HG02970 (cell line): ENCODE results near the gene CAMTA1.
"Not testable (repeated sequence)": the region's sequence is repeated elsewhere in the genome, so short reads cannot be mapped to it uniquely, and the experiment has no call there.

ENCODE experiments used
- ATAC-seq: cut with Tn5 transposase; IDR thresholded peaks from one replicate; pipeline ENCODE4 v1.9.1; 2021; ENCODE audit warnings: mild to moderate bottlenecking, moderate library complexity, moderate number of reproducible peaks; ENCODE audit not compliant: unreplicated experiment, low FRiP score

CAMTA1 gene

GRCh38 chr1:7113822-7114221 is 328.6 kb downstream of the CAMTA1 start:
- no peak for ATAC-seq

- ATAC-seq, result no peak
Observed at GRCh38 chr1:7116001-7116400, 330.7 kb downstream of the CAMTA1 start.

DNA sequence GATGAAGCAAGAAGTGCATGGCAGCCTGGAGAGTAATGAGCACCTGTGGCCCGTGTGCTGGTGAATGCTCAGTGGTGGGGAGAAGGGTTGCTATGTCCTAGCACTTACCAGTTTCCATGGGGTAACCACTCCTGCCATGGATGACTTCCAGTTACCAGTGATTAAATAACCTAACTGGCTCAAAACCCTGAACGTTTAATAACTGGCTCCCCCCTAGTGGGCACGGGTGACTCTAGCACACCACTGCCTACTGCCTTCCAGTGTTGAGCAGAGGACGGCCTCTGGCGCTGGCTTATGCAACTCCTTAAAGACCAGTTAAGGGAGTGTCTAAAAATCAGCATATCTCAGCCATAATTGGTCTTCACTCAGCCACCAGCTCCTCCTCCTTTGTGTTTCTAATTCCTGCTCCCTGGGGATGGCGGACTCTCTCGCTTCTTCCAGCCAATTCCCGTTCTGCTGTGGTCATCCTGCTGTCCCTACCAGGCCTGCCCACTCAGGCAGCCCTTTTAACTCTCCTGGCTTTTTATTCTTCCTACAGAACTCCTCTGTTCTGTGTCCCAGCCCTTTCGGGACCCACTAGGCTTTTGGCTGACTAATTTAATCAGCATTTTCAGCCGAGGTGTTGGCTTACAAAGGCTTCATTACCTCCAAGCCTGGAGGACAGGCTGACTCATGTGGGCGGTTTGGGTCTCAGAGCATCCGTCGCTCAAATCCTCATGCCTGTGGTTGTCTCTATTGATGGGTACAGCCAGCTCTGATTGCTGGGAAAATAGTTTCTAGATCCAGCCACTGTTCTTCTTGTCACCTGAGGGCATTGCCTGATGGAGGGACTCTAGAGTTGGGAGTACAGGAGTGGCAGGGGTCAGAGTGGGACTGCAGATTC is 332.4 kb downstream of the CAMTA1 start:
- no peak for ATAC-seq

GRCh38 chr1:7119156-7119555 is 333.9 kb downstream of the CAMTA1 start:
- ATAC-seq, result no peak

DNA sequence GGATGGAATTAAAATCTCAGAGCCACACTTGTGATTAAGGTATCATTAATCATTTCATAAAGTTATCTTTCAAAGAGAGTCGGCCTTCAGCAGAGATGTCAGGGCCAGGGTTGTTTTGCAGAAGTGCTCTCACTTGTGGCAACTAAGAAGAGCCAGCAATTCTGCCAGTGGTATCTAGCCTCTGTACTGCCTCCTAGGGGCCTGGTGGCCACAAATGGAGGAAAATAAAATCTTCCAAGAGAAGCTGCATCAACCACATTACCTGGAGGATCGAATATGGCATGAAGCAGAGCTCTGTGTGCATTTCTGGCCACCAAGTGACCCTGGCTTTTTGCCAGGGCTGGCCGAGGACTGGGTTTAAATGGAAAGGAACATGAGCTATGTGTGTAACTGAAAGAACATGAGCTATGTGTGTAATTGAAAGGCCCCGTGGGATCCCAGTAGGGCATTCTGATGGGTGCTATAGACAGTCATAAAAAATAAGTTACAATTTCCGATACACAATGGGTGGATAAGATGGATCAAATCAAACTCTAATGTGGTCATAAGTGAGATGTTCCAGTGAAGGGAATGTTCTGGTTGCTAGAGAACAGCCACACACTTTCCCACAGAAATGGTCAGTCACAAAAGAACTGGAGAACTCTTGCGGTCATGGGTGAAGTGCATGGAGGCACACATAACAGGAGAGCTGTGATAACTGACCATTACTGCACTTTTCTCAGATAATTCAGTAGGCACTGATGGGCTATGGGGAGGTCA is 335.8 kb downstream of the CAMTA1 start:
- ATAC-seq, result no peak

GRCh38 chr1:7121622-7121988 is 336.4 kb downstream of the CAMTA1 start:
- no peak for ATAC-seq

DNA sequence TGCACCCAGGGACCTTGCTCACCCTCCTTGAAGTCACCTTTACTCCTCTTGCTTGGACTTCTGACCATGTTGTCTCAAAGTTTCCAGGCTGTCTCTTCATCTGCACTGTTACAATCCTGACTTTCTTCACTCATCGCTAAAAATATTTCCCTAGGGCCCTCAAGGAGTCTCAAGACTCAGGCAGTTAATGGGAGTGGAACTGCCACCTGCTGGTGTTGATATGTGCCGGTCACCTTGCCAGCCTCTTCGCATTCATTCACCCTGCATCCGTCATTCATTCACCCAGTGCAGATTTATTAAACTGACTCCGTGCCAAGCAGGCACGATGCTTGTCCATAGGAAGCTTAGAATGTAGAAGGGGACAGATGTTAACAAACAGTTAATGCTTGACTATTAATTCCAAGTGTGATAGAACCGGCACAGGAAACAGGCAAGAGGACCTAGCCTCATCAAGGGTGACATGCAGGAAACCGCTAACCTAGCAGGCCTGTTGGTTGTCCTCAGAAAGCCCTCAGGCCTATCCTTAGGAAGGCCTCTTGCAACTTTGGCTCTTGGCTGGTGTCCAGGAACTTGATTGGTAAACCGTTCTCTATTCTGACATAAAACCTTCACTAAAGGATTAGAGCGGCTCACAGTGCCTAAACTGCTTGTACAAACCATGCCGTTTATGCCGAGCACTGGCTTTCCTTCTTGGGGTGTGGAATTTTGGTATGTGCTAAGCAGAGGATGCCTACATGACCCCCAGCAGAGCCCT is 342.2 kb downstream of the CAMTA1 start:
- ATAC-seq, result no peak

- no peak for ATAC-seq
Observed at GRCh38 chr1:7128293-7128692, 343.0 kb downstream of the CAMTA1 start.

- no peak for ATAC-seq
Observed at GRCh38 chr1:7130127-7130526, 344.9 kb downstream of the CAMTA1 start.

- no peak for ATAC-seq
Observed at GRCh38 chr1:7135493-7135892, 350.2 kb downstream of the CAMTA1 start.

DNA sequence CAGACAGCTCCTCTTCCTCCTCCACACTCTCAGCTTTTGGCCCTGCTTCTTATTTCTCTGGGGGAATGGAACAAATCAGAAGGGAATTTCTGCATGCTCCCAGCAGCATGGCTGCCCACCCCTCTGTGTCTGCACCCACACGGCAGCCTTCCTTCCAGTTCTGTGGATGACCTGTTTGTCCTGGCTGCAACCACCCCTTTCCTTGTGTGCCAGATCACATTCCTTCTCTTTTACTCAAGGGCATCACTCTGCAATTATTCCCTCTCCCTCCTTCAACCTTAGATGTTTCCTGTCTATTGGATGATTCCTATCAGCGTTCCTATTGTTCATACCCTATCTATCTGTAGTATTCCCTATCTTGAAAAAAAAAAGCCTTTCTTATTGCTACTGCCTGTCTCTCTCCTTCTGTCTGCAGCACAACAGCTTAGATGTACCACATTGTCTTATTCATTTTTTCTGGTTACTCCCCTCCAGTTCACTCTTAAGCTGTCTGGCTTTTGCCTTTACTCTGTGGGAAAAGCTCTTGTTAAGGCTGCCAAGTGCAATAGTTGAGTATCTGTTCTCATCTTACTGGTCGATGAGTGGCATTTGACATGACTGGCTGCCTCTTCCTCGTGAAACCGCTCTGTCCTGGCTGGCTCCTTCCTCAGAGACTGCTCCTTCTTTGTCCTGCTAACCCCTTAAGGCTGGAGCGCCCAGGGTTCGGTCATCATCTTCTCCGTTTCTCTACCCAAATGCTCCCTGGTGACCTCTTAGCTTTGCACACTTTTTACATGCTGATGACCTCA is 351.1 kb downstream of the CAMTA1 start:
- no peak for ATAC-seq

DNA sequence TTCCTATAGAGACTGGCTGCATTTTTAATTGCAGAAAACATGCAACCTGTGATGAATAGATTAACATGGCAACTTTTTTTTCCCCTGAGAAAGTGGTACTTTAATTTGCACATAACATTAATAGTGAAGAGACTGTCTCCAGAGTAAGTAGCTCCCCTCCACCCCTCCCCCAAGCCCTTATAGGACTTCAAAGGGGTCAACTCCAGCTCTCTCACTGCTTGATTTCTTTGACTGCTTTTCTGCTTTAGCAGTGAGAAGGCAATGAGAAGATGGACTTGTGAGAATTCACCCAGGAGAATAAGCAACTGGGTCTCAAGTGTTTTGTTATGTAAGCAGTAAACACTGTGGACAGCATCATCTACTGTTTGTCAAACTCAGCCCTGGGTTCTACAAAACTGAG is 355.0 kb downstream of the CAMTA1 start:
- no peak for ATAC-seq

DNA sequence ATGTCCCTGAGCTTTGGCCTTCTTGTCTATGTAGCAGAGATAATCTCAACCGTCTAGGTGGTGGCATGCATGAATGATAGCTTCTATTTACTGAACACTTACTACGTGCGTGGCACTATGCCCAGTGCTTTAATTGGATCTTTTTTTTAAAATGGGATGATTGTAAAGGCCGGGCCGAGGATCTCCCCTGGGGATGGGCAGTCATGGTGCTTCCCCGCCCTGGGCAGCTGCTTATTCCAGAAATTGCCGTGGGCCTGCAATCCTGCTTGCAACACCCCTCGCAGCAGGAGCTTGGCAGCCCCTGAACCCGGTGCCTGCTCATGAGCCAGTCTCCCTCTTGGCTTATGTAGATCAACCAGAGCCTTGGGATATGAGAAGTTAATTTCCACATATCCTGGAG is 360.7 kb downstream of the CAMTA1 start:
- no peak for ATAC-seq

- ATAC-seq, result no peak
Observed at GRCh38 chr1:7146710-7147109, 361.5 kb downstream of the CAMTA1 start.

DNA sequence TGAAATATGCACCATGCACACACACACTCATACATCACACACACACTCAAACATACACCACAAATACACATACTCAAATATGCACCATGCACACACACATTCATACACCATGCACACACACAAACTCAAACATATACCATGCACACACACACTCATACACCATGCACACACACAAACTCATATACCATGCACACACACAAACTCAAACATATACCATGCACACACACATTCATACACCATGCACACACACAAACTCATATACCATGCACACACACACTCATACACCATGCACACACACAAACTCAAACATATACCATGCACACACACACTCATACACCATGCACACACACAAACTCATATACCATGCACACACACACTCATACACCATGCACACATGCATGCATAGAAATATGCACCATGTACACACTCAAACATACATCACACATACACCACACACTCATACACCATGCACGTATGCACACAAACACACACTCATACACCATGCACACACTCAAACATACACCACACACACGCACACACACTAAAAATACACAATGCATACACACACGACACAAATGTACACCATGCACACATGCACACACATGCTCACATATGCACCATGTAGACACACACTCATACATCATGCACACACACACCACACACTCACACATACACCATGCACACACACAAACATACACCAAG is 362.5 kb downstream of the CAMTA1 start:
- not testable (repeated sequence) for ATAC-seq

GRCh38 chr1:7149080-7149838 is 364.0 kb downstream of the CAMTA1 start:
- no peak for ATAC-seq

- ATAC-seq, result no peak
Observed at GRCh38 chr1:7150724-7151280, 365.5 kb downstream of the CAMTA1 start.

DNA sequence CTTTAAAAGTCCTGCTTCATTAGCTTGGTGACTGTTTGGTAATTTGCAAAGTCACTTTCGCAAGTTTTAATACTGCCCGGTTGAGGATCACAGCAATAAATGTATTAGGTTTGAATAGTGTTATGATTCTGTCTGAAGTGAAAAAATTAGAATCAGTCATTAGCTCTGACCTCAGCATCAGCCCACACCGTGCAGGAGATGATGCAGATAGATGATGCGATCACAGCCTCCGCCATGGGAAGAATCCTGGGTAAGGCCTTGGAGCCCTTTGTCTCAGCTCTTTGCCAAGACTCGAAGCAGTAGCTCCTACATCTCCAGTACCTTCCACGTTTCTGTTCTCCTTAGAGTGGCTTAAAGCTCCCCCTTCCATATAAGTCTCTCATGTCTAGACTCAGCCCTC is 366.7 kb downstream of the CAMTA1 start:
- no peak for ATAC-seq

GRCh38 chr1:7152655-7153054 is 367.4 kb downstream of the CAMTA1 start:
- no peak for ATAC-seq
